Osteocyte (in vitro differentiated cells): Measurements from ENCODE around the gene MYBPC1. TPM values are rescaled to one million over a fixed set of nuclear protein-coding genes. Genes with fewer than 3 reads are reported as not detected.

Experiments used
- DNase-seq: peaks from one replicate; pipeline ENCODE4 v3.0.0; 2021; ENCODE audit warnings: mixed read lengths; ENCODE audit not compliant: unreplicated experiment; ENCODE audit errors: extremely low spot score
- H3K27ac Mint-ChIP-seq: one replicate; pipeline ENCODE4 v1.8.0; 2021; ENCODE audit warnings: mild to moderate bottlenecking, mixed read lengths; ENCODE audit not compliant: unreplicated experiment
- H3K27me3 Mint-ChIP-seq: one replicate; pipeline ENCODE4 v1.8.0; 2021; ENCODE audit warnings: mixed read lengths; ENCODE audit not compliant: unreplicated experiment
- H3K36me3 Mint-ChIP-seq: one replicate; pipeline ENCODE4 v1.8.0; 2021; ENCODE audit warnings: mixed read lengths; ENCODE audit not compliant: unreplicated experiment
- H3K4me1 Mint-ChIP-seq: one replicate; pipeline ENCODE4 v1.8.0; 2021; ENCODE audit warnings: mixed read lengths; ENCODE audit not compliant: unreplicated experiment
- H3K4me3 Mint-ChIP-seq: one replicate; pipeline ENCODE4 v1.8.0; 2021; ENCODE audit warnings: mild to moderate bottlenecking, moderate library complexity, mixed read lengths; ENCODE audit not compliant: unreplicated experiment
- H3K9me3 Mint-ChIP-seq: one replicate; pipeline ENCODE4 v1.8.0; 2021; ENCODE audit warnings: mixed read lengths; ENCODE audit not compliant: unreplicated experiment
- CTCF ChIP-seq: fragments of 200-600 bp; sonication (generic); IDR thresholded peaks from 2 replicates; pipeline ENCODE4 v1.5.0; 2021; ENCODE audit warnings: antibody characterized with exemption, mild to moderate bottlenecking, moderate library complexity
- total RNA-seq: library from RNA; stranded (reverse); gene quantifications from 2 replicates; pipeline ENCODE4 v1.2.1, GENCODE V29; 2021

The MYBPC1 gene
- total RNA-seq, 1 donor from 2014 or later: not detected

- no peak for DNase-seq
- no peak overlapping the region for H3K27ac Mint-ChIP-seq
- no peaks in the 10 kb centered on the region for H3K9me3 Mint-ChIP-seq
- no peaks in the 10 kb centered on the region for H3K36me3 Mint-ChIP-seq
- no peak for TF ChIP-seq CTCF
- no peaks in the 10 kb centered on the region for H3K27me3 Mint-ChIP-seq
- H3K4me1 Mint-ChIP-seq: peaks cover 21% of the 10 kb centered on the region
- no peak overlapping the region for H3K4me3 Mint-ChIP-seq
Observed at GRCh38 chr12:101694986-101695385, 100.2 kb downstream of the MYBPC1 start.

- no peak for DNase-seq
- TF ChIP-seq CTCF: no peak
- H3K4me3 Mint-ChIP-seq: no peak overlapping the region
- no peaks in the 10 kb centered on the region for H3K27me3 Mint-ChIP-seq
- peaks cover 28% of the 10 kb centered on the region for H3K4me1 Mint-ChIP-seq
- H3K9me3 Mint-ChIP-seq: no peaks in the 10 kb centered on the region
- no peak overlapping the region for H3K27ac Mint-ChIP-seq
- H3K36me3 Mint-ChIP-seq: no peaks in the 10 kb centered on the region
Observed at GRCh38 chr12:101695706-101696105, 100.9 kb downstream of the MYBPC1 start.

- no peaks in the 10 kb centered on the region for H3K9me3 Mint-ChIP-seq
- H3K27ac Mint-ChIP-seq: peak overlapping the region; percentile 59
- H3K4me1 Mint-ChIP-seq: peaks cover 35% of the 10 kb centered on the region
- DNase-seq: no peak
- no peak for TF ChIP-seq CTCF
- no peaks in the 10 kb centered on the region for H3K36me3 Mint-ChIP-seq
- H3K4me3 Mint-ChIP-seq: peak overlapping the region; percentile 80
- no peaks in the 10 kb centered on the region for H3K27me3 Mint-ChIP-seq
Observed at GRCh38 chr12:101696251-101697196, 101.8 kb downstream of the MYBPC1 start.

GRCh38 chr12:101697197-101697929 is 102.6 kb downstream of the MYBPC1 start, which contains the start of gene CHPT1:
CHPT1 (plus strand) TSS chr12:101697640; CDS start chr12:101697862, 222 bp downstream.
- Mint-ChIP-seq H3K27ac (peak within 1 kb of the TSS; percentile 81), H3K9me3 (no peaks in the 10 kb centered on the region), H3K27me3 (no peaks in the 10 kb centered on the region), H3K4me1 (peaks cover 35% of the 10 kb centered on the region), H3K36me3 (no peaks in the 10 kb centered on the region), H3K4me3 (peak within 1 kb of the TSS; percentile 87)
- DNase-seq: peak; percentile 86
- TF ChIP-seq CTCF: no peak
